MG63 (cell line): ENCODE measurements around the gene MPL. TPM values are rescaled to one million over a fixed set of nuclear protein-coding genes. Genes with fewer than 3 reads are reported as not detected.
"Not testable (repeated sequence)": the region's sequence is repeated elsewhere in the genome, so short reads cannot be mapped to it uniquely, and the experiment has no call there.

Experiments
- DNase-seq: peaks from one replicate; pipeline ENCODE4 v3.0.0-alpha.2; 2020
- H3K27me3 ChIP-seq: fragments of 250-450 bp; sonication (Bioruptor Pico); 2 replicates; pipeline ENCODE4 v1.5.1; 2020; ENCODE audit warnings: mild to moderate bottlenecking, moderate library complexity
- H3K36me3 ChIP-seq: fragments of 250-450 bp; sonication (Bioruptor Pico); 2 replicates; pipeline ENCODE4 v1.5.1; 2020; ENCODE audit warnings: mild to moderate bottlenecking, moderate library complexity
- H3K4me3 ChIP-seq: fragments of 250-450 bp; sonication (Bioruptor Pico); 2 replicates; pipeline ENCODE4 v1.5.1; 2020; ENCODE audit warnings: mild to moderate bottlenecking, moderate library complexity
- H3K9me3 ChIP-seq: fragments of 250-450 bp; sonication (Bioruptor Pico); 2 replicates; pipeline ENCODE4 v1.5.1; 2020; ENCODE audit warnings: mild to moderate bottlenecking, moderate library complexity
- total RNA-seq: library from RNA; depleted of rRNA; stranded (reverse); fragments of >200 nt; shearing (Covaris generic); gene quantifications from 2 replicates; pipeline ENCODE4 v1.2.3, GENCODE V29; 2014; ENCODE audit warnings: low replicate concordance

Gene MPL
- total RNA-seq, 1 experiment from 2014 or later: not detected

DNA sequence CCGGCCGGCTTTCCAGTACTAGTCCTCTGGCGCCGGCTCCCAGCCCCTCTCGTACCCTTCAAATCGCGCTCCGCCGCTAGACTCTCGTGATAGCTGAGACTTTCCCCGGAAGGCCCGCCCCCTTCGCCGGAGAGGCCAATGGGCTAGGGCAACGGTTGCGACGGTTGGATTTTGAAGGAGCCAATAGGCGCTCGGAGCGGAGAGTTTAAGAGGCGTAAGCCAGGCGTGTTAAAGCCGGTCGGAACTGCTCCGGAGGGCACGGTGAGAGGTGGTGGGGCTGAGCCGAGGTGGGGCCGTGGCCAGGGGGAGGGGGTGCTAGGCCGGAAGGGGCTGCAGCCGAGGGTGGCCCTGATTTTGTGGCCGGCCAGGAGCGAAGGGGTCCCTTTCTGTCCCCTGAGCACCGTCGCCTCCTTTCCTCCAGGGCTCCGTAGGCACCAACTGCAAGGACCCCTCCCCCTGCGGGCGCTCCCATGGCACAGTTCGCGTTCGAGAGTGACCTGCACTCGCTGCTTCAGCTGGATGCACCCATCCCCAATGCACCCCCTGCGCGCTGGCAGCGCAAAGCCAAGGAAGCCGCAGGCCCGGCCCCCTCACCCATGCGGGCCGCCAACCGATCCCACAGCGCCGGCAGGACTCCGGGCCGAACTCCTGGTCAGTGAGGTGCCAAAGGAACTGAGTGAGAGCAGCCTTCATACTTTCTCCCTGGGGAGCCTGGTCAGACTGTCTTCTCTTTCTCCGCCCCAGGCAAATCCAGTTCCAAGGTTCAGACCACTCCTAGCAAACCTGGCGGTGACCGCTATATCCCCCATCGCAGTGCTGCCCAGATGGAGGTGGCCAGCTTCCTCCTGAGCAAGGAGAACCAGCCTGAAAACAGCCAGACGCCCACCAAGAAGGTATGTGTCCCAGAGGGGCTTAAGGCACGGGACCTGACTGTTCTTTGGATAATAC, 21.4 kb downstream of the MPL start, which contains the start of gene CDC20:
Gene CDC20 (plus strand): TSS at position 236 of the 948 bp plus-strand sequence. CDS start 235 bp downstream, at position 471.
- Histone ChIP-seq H3K36me3 (peaks cover 52% of the 10 kb centered on the region), H3K27me3 (no peaks in the 10 kb centered on the region), H3K9me3 (no peaks in the 10 kb centered on the region), H3K4me3 (peak within 1 kb of the TSS; percentile 89)
- peak; percentile 98 for DNase-seq

DNA sequence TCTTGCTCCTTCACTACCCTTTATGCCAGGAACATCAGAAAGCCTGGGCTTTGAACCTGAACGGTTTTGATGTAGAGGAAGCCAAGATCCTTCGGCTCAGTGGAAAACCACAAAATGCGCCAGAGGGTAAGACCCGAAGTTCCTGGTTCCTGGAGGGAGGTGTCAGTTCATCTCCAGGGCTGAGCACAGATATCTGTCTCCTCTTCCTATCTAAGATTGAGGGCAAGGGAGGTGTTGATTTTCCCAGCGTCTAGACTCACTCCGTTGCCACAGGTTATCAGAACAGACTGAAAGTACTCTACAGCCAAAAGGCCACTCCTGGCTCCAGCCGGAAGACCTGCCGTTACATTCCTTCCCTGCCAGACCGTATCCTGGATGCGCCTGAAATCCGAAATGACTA, 22.1 kb downstream of the MPL start:
- no peaks in the 10 kb centered on the region for H3K27me3 ChIP-seq
- H3K9me3 ChIP-seq: no peaks in the 10 kb centered on the region
- H3K36me3 ChIP-seq: peaks cover 58% of the 10 kb centered on the region
- H3K4me3 ChIP-seq: peak overlapping the region; percentile 89
- DNase-seq: no peak

DNA sequence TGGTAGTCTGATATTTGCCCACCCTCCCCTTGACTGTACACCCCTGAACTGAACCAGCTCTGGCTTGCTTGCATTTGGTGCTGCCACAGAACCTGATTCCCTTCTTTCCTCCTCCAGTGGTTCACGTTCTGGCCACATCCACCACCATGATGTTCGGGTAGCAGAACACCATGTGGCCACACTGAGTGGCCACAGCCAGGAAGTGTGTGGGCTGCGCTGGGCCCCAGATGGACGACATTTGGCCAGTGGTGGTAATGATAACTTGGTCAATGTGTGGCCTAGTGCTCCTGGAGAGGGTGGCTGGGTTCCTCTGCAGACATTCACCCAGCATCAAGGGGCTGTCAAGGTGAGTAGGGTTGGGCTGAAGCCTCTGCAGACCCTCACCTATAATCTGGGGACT, 23.0 kb downstream of the MPL start:
- Histone ChIP-seq H3K36me3 (peaks cover 68% of the 10 kb centered on the region), H3K27me3 (no peaks in the 10 kb centered on the region), H3K4me3 (peak overlapping the region; percentile 89), H3K9me3 (no peaks in the 10 kb centered on the region)
- no peak for DNase-seq

DNA sequence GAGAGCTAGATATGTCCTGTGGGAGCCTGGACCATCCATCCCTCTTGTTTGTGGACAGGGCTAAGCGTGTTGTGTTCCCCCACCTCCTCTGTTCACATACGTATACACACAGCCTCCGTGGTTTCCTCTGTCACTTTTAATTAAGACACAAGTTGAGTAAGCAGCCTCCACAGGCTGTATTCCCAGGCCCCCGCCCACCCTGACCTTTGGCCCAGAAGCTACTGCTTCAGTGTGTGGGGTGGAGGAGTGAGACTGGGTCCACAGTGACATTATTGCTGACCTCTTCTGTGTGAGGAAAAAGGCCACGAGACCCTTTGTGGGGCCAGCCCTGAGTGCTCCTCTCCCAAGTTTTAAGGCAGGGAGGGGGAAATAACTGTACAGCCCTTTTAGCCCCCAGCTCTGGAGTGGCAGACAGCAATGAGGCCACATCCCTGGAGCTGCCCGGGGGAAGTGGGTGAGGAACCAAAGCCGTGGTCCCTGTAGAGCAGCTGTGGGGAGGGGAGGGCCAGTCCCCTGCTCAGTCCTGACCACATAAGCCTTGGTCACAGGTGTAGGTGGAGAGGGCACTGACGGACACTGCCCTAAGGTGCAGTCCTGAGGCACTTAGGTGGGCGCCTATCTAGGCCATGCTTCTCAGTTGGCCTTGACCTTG, 25.8 kb downstream of the MPL start:
- peak; percentile 44 for DNase-seq
- H3K36me3 ChIP-seq: peaks cover 64% of the 10 kb centered on the region

DNA sequence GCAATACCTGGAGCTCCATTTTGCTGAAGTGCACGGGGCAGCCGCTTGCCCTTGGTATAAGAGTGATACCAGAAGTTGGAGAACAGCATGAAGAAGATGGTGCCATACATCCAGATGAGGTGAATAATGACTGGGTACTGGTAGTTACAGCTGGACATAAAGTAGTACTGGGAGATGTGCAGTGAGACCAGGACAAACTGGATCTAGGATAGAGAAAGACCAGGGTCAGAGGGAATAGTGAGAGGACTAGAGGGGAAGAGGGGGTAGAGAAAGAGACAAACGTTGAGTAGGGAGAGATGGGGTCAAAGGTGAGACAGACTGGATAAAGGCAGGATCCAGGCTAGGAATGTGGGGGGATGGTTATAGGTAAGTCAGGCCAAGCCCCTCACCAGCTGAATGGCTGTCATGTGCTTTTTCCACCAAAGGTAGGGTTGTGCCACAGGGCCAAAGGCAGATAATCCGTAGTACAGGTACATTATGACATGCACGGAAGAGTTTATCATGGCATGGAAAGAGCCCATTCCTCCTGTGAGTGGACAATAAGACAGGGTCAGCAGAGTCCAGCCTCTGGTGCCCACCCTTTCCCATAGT, 26.4 kb downstream of the MPL start:
- Histone ChIP-seq H3K9me3 (no peaks in the 10 kb centered on the region), H3K4me3 (no peak overlapping the region), H3K36me3 (peaks cover 69% of the 10 kb centered on the region), H3K27me3 (no peaks in the 10 kb centered on the region)
- no peak for DNase-seq

More for the DNA sequence above, 25.8 kb downstream of the MPL start:
- H3K4me3 ChIP-seq: no peak overlapping the region
- H3K27me3 ChIP-seq: no peaks in the 10 kb centered on the region
- no peaks in the 10 kb centered on the region for H3K9me3 ChIP-seq

DNA sequence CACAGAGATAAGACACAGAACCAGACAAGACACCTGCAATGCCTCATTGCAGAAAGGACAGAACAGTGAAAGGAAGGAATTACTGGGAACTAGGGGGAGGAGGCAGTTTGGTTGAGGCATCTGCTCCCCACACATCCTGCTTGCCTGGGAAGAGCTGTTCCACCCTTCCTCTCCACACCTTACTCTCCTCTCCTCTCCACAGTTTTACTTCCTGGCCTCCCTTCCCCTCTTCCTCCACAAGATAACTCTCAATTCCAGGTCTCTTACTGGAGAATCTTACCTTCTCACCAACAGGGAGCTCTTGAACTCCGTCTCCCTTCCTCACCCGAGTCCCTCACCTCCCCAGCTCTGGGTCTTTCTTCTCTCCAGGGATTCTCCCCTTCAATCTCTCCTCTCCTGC, 28.1 kb downstream of the MPL start:
- no peak for DNase-seq
- Histone ChIP-seq H3K36me3 (peaks cover 53% of the 10 kb centered on the region), H3K27me3 (no peaks in the 10 kb centered on the region), H3K9me3 (no peaks in the 10 kb centered on the region), H3K4me3 (no peak overlapping the region)

DNA sequence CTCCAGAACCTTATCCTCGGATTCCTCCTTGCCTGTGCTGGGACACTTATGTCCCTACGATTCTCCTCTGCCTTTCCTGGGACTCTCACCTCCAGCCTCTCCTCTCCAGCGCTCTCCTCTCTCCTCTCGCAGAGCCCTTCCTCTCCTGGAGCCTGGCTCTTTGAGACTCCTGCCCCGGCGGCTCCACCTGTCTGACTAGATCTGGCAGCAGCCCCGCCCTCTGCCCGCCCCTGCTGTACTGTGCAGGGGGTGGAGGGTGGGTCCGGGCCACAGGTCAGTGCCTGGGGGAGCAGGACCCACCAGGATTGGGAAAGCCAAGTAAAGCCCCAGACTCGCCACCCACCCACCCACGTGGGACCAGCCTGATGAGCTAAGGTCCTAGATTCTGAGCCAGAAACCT, 28.6 kb downstream of the MPL start:
- H3K9me3 ChIP-seq: no peaks in the 10 kb centered on the region
- peaks cover 50% of the 10 kb centered on the region for H3K36me3 ChIP-seq
- peak overlapping the region; percentile 59 for H3K4me3 ChIP-seq
- DNase-seq: no peak
- no peaks in the 10 kb centered on the region for H3K27me3 ChIP-seq

DNA sequence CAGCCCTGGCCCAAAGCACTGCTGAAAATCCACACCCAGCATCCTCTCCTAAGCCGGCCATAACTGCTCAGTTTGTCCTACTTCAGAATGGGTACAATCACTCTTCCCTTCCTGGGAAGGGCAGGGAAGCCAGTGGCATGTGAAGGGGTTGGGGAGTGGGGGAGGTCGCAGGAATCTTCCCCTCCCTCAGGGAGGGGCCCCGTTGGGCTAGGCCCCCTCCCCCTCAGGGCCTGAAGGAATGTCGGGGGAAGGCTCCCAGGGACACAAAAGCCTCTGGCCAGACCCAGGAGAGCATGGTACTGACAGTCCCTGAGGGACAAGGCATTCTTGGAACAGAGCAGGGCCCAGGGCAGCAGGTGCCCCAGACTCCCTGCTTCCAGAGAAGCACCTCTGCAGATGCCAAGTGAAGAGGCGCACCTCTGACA, 29.0 kb downstream of the MPL start:
- DNase-seq: no peak
- H3K27me3 ChIP-seq: no peaks in the 10 kb centered on the region
- peak overlapping the region; percentile 59 for H3K4me3 ChIP-seq
- no peaks in the 10 kb centered on the region for H3K9me3 ChIP-seq
- peaks cover 46% of the 10 kb centered on the region for H3K36me3 ChIP-seq

DNA sequence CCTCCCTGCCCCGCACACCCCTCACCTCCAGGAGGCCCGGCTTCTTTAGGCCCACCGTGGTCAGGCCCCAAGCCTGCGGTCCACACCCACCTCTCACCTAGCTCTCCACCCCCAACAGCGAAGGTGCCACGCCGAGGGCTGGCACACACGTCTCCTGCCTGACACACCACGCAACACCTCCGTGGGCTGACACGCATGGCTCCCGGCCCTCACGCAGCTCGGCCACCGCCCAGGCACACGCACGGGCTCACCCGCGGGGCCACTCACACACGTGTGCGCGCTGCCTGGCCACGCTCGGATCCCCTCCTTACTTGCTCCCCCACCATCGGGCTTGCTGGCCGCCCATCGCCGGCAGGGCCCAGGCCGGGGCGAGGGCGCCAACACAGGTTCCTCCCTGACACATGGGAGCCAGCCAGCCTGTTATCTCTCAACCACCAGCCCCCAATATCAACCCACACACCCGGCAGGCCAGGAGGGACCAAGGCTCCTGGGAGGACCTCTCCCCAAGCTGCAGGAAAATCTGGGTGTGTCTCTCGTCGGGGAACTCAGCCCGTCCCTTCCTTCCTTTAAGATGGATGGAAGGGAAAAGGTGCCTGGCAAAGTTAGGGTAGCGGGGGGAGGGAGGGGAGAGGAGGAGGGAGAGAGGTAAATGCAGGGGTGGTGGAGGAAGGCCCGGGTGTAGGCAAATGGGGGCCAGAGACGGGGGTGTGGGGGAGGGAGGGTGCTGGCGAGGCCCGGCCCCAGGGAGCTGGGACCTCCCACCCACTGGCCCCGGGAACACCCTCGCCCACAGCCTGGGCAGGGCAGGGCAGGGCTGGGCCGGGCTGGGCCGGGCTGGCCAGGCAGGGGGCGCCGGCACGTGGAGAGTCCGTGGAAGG, 29.6 kb downstream of the MPL start:
- H3K9me3 ChIP-seq: no peaks in the 10 kb centered on the region
- H3K27me3 ChIP-seq: no peaks in the 10 kb centered on the region
- H3K36me3 ChIP-seq: peaks cover 39% of the 10 kb centered on the region
- peak; percentile 91 for DNase-seq
- peak overlapping the region; percentile 59 for H3K4me3 ChIP-seq

DNA sequence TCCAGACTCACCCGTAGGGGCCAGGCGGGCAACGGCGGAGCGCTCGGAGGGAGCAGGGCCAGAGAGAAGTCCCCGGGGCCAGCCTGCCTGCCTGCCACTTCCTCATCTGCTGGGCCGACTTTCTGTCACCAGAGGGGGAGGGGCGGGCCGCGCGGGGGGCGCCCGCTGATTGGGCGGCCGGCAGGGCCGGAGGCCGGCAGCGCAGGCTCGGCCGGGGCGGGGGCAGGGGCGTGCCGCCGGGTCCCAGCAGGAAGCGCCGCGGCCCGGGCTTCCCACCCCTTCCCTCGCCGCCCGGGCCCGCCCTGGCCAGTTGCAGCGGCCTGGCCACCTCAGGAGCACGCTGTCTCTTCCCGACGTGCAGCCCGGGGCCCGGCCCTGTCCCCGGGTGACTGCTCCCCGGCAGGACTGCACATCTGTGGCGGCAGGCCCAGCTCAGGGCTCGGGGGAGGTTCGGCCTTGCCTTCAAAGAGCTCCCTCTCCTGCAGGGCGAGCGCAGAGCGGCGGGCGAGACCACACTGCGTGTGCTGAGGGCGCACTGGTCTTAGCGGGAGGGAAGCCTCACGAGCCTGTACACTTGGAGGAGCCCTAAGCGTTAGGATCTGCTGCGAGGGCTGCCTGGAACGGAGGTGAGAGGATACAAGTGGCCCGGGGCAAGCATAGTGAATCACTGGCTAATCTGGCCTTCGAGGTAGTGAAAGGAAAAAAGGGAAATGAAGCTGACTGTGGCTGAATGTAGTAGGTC, 30.5 kb downstream of the MPL start, which contains the start of gene ELOVL1:
Gene ELOVL1 (minus strand): TSS at position 108 of the 742 bp plus-strand sequence. CDS start 2,402 bp downstream, outside the sequence.
- peak within 1 kb of the TSS; percentile 59 for H3K4me3 ChIP-seq
- peak; percentile 94 for DNase-seq

DNA sequence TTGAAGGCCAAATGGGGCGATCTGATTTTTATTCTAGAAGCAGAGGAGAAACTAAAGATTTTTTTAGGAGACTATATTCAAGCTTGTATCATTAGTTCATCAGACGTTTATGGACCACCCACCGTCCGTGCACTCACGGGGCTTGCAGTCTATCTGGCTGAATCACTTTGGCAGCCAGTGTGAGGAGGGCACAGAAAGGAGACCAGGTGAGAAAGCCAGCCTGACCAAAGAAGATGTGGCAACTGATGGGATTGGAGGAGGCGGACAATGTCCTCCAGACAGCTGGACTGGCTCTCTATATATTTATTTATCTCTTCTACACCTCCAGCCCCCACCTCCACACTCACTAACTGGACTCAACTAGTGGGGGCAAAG, 31.0 kb downstream of the MPL start:
- Histone ChIP-seq H3K4me3 (peak overlapping the region; percentile 59), H3K9me3 (no peaks in the 10 kb centered on the region), H3K36me3 (peaks cover 36% of the 10 kb centered on the region), H3K27me3 (no peaks in the 10 kb centered on the region)
- DNase-seq: no peak

More for the DNA sequence above, 30.5 kb downstream of the MPL start, which contains the start of gene ELOVL1:
- no peaks in the 10 kb centered on the region for H3K9me3 ChIP-seq
- H3K27me3 ChIP-seq: no peaks in the 10 kb centered on the region
- H3K36me3 ChIP-seq: peaks cover 39% of the 10 kb centered on the region

DNA sequence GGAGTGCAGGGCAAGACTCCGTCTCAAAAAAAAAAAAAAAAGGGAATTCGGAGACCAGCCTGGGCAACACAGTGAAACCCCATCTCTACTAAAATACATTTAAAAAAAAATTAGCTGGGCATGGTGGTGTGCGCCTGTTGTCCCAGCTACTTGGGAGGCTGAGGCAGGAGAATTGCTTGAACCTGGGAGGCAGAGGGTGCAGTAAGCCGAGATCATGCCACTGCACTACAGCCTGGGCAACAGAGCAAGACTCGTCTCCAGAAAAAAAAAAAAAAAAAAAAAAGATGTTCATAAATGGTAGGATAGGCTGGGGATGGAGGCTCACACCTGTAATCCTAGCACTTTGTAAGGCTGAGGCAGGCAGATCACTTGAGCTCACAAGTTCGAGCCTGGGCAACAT, 32.2 kb downstream of the MPL start:
- DNase-seq, H3K4me3 ChIP-seq, H3K27me3 ChIP-seq, H3K9me3 ChIP-seq: not testable (repeated sequence)
- peaks cover 24% of the 10 kb centered on the region for H3K36me3 ChIP-seq

DNA sequence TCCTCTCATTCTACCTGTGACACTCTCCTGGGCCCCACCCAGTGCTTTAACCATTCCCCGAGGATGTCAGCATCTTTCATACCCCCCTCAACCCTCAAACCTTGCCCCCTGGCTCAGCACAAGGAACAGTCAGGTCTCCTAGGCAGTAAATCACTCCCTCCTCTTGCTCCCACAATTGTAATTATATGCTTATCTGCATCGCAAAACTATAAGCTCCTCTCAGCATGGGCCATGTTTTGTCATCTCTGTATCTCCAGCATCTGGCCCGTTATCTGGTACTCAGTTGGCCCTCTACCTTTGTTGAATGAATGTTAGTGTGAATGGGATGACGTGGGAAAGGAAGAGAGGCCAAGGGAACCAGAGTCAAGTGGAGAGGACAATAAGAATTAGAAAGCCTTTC, 32.9 kb downstream of the MPL start:
- Histone ChIP-seq H3K36me3 (peaks cover 16% of the 10 kb centered on the region), H3K9me3 (no peaks in the 10 kb centered on the region), H3K27me3 (no peaks in the 10 kb centered on the region), H3K4me3 (no peak overlapping the region)
- DNase-seq: no peak

DNA sequence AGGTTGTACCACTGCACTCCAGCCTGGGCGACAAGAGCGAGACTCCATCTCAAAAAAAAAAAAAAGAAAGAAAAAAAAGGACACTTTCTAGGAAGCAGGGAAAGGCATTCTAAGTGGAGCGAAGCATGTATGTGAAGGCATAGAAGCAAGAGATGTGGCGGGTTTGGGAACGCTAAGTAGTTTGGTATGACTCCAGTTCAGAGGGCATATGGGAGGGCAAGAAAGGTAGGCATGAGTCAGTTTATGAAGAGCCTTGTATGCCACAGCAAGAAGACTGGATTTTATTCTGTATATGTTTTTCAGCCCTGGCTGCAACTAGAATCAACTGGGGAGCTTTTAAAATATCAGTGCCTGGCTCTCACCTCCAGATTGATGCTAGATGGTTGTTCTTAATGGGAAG, 34.6 kb downstream of the MPL start:
- Histone ChIP-seq H3K27me3 (no peaks in the 10 kb centered on the region), H3K36me3 (peaks cover 19% of the 10 kb centered on the region), H3K4me3 (no peak overlapping the region), H3K9me3 (no peaks in the 10 kb centered on the region)
- DNase-seq: no peak

DNA sequence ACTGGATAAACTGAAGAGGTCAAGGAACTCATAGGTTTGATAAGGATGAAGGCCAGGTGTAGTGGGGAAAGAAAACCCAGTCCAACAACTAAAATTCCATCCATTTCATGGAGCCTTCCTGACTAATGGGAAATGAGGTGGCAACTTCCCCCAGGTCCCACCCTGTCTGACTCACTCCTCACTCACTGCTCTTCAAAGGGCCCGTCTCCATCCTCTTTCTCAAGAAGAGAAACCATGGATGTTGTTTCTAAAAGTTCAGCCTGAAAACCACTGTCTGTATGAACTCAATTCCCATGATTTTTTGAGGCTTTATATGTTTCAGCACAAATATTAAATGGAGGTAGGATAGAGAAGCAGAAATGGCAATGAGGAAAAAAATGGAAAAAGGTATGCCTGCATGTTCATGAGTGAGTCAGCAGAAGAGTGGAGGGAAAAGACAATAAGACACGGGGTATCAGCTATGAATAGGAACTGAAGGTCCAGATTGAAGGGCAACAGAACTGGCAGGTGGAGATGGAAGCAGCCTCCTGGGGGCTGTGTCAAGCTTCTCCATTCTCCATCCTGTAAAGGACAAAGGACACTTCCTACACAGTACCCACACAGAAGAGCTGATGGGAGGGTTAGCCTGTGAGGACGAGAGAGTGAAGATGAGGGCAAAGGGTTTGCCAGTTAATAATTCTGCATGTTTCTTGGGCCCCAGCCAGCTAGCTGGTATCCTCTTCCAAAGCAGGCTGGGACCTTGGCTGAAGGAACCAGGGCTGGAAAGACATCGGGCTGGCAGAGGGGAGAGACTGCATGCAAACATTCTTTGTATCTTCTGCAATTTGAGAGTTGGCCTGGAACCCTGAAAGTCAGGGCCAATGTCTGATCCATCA, 35.7 kb downstream of the MPL start:
- peak; percentile 80 for DNase-seq
- peaks cover 23% of the 10 kb centered on the region for H3K36me3 ChIP-seq
- no peaks in the 10 kb centered on the region for H3K27me3 ChIP-seq
- H3K4me3 ChIP-seq: no peak overlapping the region
- no peaks in the 10 kb centered on the region for H3K9me3 ChIP-seq
